Lung (tissue), 16 donors: ENCODE results near the gene JUP. TPM values are rescaled to one million over a fixed set of nuclear protein-coding genes. Genes with fewer than 3 reads are reported as not detected.
A peak's percentile ranks its signal among the peaks of the same experiment; 100 is the strongest.
"Not testable (repeated sequence)": the region's sequence is repeated elsewhere in the genome, so short reads cannot be mapped to it uniquely, and the experiment has no call there.

ENCODE experiments used
- ATAC-seq: fragments of 200-7000 bp; cut with Tn5 transposase; one replicate; pipeline ENCODE4 v1.9.1; 2020; ENCODE audit warnings: moderate number of reproducible peaks; ENCODE audit not compliant: insufficient read depth, low FRiP score
- DNase-seq, 3 donors: peaks; one replicate each; pipeline ENCODE4 v3.0.0-alpha.2; 2013 to 2017
- H3K27ac ChIP-seq, 2 donors: one replicate each; pipeline ENCODE4 v1.5.1; 2013; ENCODE audit warnings: mild to moderate bottlenecking in 2 of 2, moderate library complexity in 2 of 2, control low read depth in 1 of 2, inconsistent platforms in 1 of 2, low read depth in 1 of 2, low read length in 1 of 2
- H3K27me3 ChIP-seq, 3 donors: one replicate each; pipeline ENCODE4 v1.5.1; 2013; ENCODE audit warnings: low read length in 2 of 3; ENCODE audit not compliant: control insufficient read depth in 3 of 3, insufficient read depth in 3 of 3
- H3K36me3 ChIP-seq, 4 donors: one replicate each; pipeline ENCODE4 v1.5.1; 2013; ENCODE audit warnings: low read length in 4 of 4, mild to moderate bottlenecking in 1 of 4, moderate library complexity in 1 of 4; ENCODE audit not compliant: control insufficient read depth in 4 of 4, insufficient read depth in 4 of 4
- H3K4me1 ChIP-seq, 5 donors: one replicate each; pipeline ENCODE4 v1.5.1; 2013; ENCODE audit warnings: low read length in 5 of 5, mild to moderate bottlenecking in 2 of 5, moderate library complexity in 1 of 5; ENCODE audit not compliant: control insufficient read depth in 5 of 5, insufficient read depth in 5 of 5
- H3K4me3 ChIP-seq: one replicate; pipeline ENCODE4 v1.5.1; 2013; ENCODE audit warnings: mild to moderate bottlenecking, control low read depth, moderate library complexity
- H3K9ac ChIP-seq, 2 donors: one replicate each; pipeline ENCODE4 v1.5.1; 2013; ENCODE audit warnings: low read length in 2 of 2, control low read depth in 1 of 2; ENCODE audit not compliant: insufficient read depth in 1 of 2
- H3K9me3 ChIP-seq, 4 donors: one replicate each; pipeline ENCODE4 v1.5.1; 2013; ENCODE audit warnings: low read length in 3 of 4, mild to moderate bottlenecking in 1 of 4, moderate library complexity in 1 of 4; ENCODE audit not compliant: control insufficient read depth in 4 of 4, insufficient read depth in 3 of 4
- WGBS, 2 donors: extraction: QIAGEN DNeasy Blood & Tissue Kit; methylation state at CpG; one replicate each; pipeline ENCODE4 v1.1.7; 2013; 5-methylcytosine and 5-hydroxymethylcytosine counted together
- long read RNA-seq, 5 donors: transcript quantifications; one replicate each; lab custom pipeline, GENCODE V29; 2026
- polyA plus RNA-seq, 2 donors: library from polyadenylated mRNA; stranded (reverse); fragments of 200-250 nt; gene quantifications; one replicate each; pipeline ENCODE4 v1.2.1, GENCODE V29; 2013
- total RNA-seq, 2 donors: library from RNA; depleted of rRNA in 1 of 2; stranded (reverse); fragments of >200 nt in 1 of 2; gene quantifications; one replicate each; pipeline ENCODE4 v1.2.1, GENCODE V29; 2014 to 2021
- TF ChIP-seq, protein P1 (sequence below): IDR thresholded peaks from 2 replicates; pipeline ENCODE4 v1.5.1; 2012; ENCODE audit warnings: mild to moderate bottlenecking; ENCODE audit errors: control extremely low read depth, extremely low read depth
- donor health status: control.
- donor health status: control.
- donor health status: Bipolar disorder and iron deficiency.
- donor health status: healthy.
- donor health status: DM: yes; HTN: yes; CAD: no.

Gene JUP
- total RNA-seq, result 100 to 1,000 TPM; 118 to 150 TPM
- polyA plus RNA-seq, result 10 to 100 TPM; 60.9 to 83.6 TPM
- long read RNA-seq, donor 1, transcript JUP-201 (15 exons, 3,200 nt), result major isoform, 9 of 25 reads
- long read RNA-seq, donor 1, partial matches to known transcripts, result 13 of 25 reads
- long read RNA-seq, donor 1, other reads (novel, unspliced or antisense), result 0 of 25 reads
- long read RNA-seq, donor 2, partial matches to known transcripts, result 16 of 20 reads
- long read RNA-seq, donor 2, other reads (novel, unspliced or antisense), result 0 of 20 reads
- long read RNA-seq, donor 3, transcript JUP-201 (15 exons, 3,200 nt), result major isoform, 7 of 131 reads
- long read RNA-seq, donor 3, partial matches to known transcripts, result 121 of 131 reads
- long read RNA-seq, donor 3, other reads (novel, unspliced or antisense), result 0 of 131 reads
- long read RNA-seq, donor 4, partial matches to known transcripts, result 0 of 5 reads
- long read RNA-seq, donor 4, other reads (novel, unspliced or antisense), result 0 of 5 reads
- long read RNA-seq, donor 5, transcript JUP-201 (15 exons, 3,200 nt), result major isoform, 11 of 47 reads
- long read RNA-seq, donor 5, partial matches to known transcripts, result 31 of 47 reads
- long read RNA-seq, donor 5, other reads (novel, unspliced or antisense), result 0 of 47 reads

GRCh38 chr17:41786227-41787020 is at the start of gene JUP:
Gene JUP (minus strand): TSS chr17:41786711. CDS start chr17:41771854, 14,857 bp downstream.
- H3K27me3 ChIP-seq, result no peaks in the 10 kb centered on the region
- H3K9me3 ChIP-seq, result no peaks in the 10 kb centered on the region
- H3K4me3 ChIP-seq, result peak within 1 kb of the TSS; percentile 71
- WGBS, 2 donors, result 1% methylated on average over 70 to 79 of the region's 79 CpGs
- H3K36me3 ChIP-seq, result no peaks in the 10 kb centered on the region
- H3K9ac ChIP-seq, result peak within 1 kb of the TSS; percentile 50 to 61
- DNase-seq (peak; percentile 99 to 100 (median 99)), ATAC-seq (peak; percentile 96)
- TF ChIP-seq, protein P1, sequence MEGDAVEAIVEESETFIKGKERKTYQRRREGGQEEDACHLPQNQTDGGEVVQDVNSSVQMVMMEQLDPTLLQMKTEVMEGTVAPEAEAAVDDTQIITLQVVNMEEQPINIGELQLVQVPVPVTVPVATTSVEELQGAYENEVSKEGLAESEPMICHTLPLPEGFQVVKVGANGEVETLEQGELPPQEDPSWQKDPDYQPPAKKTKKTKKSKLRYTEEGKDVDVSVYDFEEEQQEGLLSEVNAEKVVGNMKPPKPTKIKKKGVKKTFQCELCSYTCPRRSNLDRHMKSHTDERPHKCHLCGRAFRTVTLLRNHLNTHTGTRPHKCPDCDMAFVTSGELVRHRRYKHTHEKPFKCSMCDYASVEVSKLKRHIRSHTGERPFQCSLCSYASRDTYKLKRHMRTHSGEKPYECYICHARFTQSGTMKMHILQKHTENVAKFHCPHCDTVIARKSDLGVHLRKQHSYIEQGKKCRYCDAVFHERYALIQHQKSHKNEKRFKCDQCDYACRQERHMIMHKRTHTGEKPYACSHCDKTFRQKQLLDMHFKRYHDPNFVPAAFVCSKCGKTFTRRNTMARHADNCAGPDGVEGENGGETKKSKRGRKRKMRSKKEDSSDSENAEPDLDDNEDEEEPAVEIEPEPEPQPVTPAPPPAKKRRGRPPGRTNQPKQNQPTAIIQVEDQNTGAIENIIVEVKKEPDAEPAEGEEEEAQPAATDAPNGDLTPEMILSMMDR, result peak; percentile 4
- peaks cover 6 to 30% (median 26%) of the 10 kb centered on the region in 5 donors for H3K4me1 ChIP-seq
- peak within 1 kb of the TSS; percentile 94 to 95 for H3K27ac ChIP-seq

GRCh38 chr17:41835800-41836549 is 49.5 kb upstream of the JUP start, which contains the start of gene NT5C3B:
Gene NT5C3B (minus strand): TSS chr17:41836232. CDS start chr17:41836193, 39 bp downstream.
- H3K9ac ChIP-seq, result peak within 1 kb of the TSS; percentile 63 to 70
- peak within 1 kb of the TSS; percentile 52 to 65 for H3K27ac ChIP-seq
- H3K9me3 ChIP-seq, result no peaks in the 10 kb centered on the region
- ATAC-seq (peak; percentile 83), DNase-seq (peak; percentile 70 to 80 (median 78))
- peaks cover 0 to 7% (median 5%) of the 10 kb centered on the region in 4 donors for H3K36me3 ChIP-seq
- peak within 1 kb of the TSS; percentile 87 for H3K4me3 ChIP-seq
- H3K4me1 ChIP-seq, result peaks cover 1 to 8% (median 5%) of the 10 kb centered on the region in 5 donors
- TF ChIP-seq, protein P1, result no peak
- WGBS, 2 donors, result 1 to 2% methylated on average over 70 to 72 of the region's 72 CpGs
- no peaks in the 10 kb centered on the region for H3K27me3 ChIP-seq

- TF ChIP-seq, protein P1, result no peak
- Histone ChIP-seq H3K9ac (peak overlapping the region; percentile 63 to 70), H3K4me3 (peak overlapping the region; percentile 87), H3K27me3 (no peaks in the 10 kb centered on the region), H3K27ac (peak overlapping the region; percentile 52 to 65), H3K4me1 (peaks cover 1 to 8% (median 5%) of the 10 kb centered on the region in 5 donors), H3K9me3 (no peaks in the 10 kb centered on the region), H3K36me3 (peaks cover 5 to 12% (median 9%) of the 10 kb centered on the region in 4 donors)
- ATAC-seq, result peak; percentile 21
- 20 to 22% methylated on average over 13 of the region's 13 CpGs for WGBS, 2 donors
- DNase-seq, result no peak
Measured at GRCh38 chr17:41835214-41835799, 48.8 kb upstream of the JUP start.

DNA sequence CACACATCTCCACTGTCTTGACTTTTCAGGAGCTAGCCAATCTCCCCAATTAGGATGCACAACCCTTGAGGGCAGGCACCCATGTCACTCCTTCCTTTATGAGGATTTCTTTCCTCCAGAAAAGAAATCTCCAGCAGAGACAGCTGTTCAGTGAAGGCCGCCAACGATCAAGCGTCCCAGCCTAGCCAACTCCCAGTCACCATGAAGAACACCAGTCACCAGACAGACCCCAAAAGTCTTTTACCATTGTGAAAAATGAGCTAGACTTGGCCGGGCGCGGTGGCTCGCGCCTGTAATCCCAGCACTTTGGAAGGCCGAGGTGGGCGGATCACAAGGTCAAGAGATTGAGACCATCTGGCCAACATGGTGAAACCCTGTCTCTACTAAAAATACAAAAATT is 43.5 kb upstream of the JUP start:
- not testable (repeated sequence) for H3K27me3 ChIP-seq, ATAC-seq, H3K4me1 ChIP-seq, DNase-seq, H3K9me3 ChIP-seq, H3K9ac ChIP-seq, H3K27ac ChIP-seq, H3K4me3 ChIP-seq
- H3K36me3 ChIP-seq, result peaks cover 16 to 42% (median 29%) of the 10 kb centered on the region in 4 donors
- WGBS, 2 donors, result 86 to 90% methylated on average over 10 of the region's 10 CpGs
